ENCODE results near the gene PHB1.

The PHB1 gene

DNA sequence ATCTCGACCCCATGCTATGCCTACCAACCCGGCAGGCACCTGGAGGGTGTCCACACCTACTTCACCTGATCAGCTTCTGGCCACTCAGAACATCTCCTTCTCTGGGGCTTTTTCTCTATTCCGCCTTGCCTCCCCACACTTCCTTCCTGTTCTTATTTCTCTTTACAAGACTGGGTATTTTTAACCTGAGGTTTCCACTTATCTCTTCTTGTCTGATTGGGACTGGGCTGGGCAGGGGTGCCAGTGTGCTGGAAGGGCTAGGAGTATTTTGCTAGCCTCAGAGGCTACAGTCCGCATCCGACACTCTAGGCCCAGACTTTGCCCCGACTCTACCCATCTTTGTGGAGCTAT, 26.4 kb downstream of the PHB1 start:
- Histone ChIP-seq H3K27ac (no peak overlapping the region), H3K36me3 (no peaks in the 10 kb centered on the region), H3K4me3 (ENCODE audit: low read depth, low read length) (no peak overlapping the region), H3K9me3 (ENCODE audit: severe bottlenecking) (no peaks in the 10 kb centered on the region), H3K27me3 (ENCODE audit: insufficient read depth, low read depth, severe bottlenecking) (no peaks in the 10 kb centered on the region)
- no peak for DNase-seq
- TF ChIP-seq, protein P1, sequence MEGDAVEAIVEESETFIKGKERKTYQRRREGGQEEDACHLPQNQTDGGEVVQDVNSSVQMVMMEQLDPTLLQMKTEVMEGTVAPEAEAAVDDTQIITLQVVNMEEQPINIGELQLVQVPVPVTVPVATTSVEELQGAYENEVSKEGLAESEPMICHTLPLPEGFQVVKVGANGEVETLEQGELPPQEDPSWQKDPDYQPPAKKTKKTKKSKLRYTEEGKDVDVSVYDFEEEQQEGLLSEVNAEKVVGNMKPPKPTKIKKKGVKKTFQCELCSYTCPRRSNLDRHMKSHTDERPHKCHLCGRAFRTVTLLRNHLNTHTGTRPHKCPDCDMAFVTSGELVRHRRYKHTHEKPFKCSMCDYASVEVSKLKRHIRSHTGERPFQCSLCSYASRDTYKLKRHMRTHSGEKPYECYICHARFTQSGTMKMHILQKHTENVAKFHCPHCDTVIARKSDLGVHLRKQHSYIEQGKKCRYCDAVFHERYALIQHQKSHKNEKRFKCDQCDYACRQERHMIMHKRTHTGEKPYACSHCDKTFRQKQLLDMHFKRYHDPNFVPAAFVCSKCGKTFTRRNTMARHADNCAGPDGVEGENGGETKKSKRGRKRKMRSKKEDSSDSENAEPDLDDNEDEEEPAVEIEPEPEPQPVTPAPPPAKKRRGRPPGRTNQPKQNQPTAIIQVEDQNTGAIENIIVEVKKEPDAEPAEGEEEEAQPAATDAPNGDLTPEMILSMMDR (IDR thresholded peaks at IDR 0.05; ENCODE audit: low read depth, low read length) = no peak

DNA sequence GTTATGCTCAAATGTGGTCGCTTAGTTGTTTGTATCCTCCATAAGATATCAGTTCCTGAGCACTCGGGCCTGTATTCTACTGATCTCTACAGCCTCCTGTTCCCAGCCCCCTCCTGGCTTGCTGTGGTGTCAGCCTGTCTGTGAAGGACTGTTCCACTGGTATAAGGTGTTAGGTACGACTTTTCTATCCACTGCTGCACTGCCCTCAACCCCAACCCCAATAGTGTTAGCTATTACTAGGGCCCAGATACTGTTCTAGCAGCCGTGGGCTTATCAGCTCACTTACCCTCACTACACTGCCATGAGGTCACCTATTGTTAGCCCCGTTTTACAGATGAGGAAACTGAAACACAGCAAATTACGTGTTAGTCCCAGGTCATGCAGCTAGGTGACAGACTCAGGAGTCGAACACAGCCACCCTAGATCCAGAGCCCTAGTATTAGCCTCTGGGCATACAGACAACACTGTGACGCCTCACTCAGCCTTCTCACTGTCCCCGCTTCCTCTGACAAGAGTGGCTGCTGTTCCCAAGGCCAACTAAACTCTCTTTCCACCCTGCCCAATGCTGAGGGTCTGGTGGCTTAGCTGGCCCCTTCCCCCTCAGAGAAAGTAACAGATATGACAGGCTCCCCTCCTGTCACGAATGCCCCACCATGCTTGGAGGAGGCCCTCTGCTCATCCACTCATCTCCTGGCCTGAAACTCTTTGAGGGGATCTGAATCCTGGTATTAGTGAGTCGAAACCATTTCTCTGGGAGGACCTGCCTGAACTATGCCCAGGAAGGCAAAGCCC, 27.0 kb downstream of the PHB1 start:
- Histone ChIP-seq H3K4me3 (ENCODE audit: low read depth, low read length) (no peak overlapping the region), H3K36me3 (no peaks in the 10 kb centered on the region), H3K27ac (no peak overlapping the region), H3K9me3 (ENCODE audit: severe bottlenecking) (no peaks in the 10 kb centered on the region), H3K27me3 (ENCODE audit: insufficient read depth, low read depth, severe bottlenecking) (no peaks in the 10 kb centered on the region)
- TF ChIP-seq, protein P1 (IDR thresholded peaks at IDR 0.05; ENCODE audit: low read depth, low read length) = no peak
- no peak for DNase-seq

DNA sequence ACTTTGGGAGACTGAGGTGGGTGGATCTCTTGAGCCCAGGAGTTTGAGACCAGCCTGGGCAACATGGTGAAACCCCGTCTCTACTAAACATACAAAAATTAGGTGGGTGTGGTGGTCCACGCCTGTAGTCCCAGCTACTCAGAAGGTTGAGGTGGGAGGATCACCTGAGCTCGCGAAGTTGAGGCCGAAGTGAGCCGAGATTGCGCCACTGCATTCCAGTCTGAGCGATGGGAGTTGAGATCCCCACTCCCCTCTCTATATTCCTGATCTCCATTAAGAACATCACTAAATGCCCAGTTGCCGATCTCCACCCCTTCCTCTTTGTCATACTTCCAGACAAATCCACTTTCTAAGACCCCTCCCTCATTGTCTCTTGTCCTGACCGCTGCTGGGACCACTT, 28.3 kb downstream of the PHB1 start:
- H3K36me3 ChIP-seq = no peaks in the 10 kb centered on the region
- no peak overlapping the region for H3K4me3 ChIP-seq (ENCODE audit: low read depth, low read length)
- no peak for DNase-seq
- H3K27ac ChIP-seq = no peak overlapping the region
- no peaks in the 10 kb centered on the region for H3K9me3 ChIP-seq (ENCODE audit: severe bottlenecking)
- TF ChIP-seq, protein P1 (IDR thresholded peaks at IDR 0.05; ENCODE audit: low read depth, low read length) = no peak
- no peaks in the 10 kb centered on the region for H3K27me3 ChIP-seq (ENCODE audit: insufficient read depth, low read depth, severe bottlenecking)

DNA sequence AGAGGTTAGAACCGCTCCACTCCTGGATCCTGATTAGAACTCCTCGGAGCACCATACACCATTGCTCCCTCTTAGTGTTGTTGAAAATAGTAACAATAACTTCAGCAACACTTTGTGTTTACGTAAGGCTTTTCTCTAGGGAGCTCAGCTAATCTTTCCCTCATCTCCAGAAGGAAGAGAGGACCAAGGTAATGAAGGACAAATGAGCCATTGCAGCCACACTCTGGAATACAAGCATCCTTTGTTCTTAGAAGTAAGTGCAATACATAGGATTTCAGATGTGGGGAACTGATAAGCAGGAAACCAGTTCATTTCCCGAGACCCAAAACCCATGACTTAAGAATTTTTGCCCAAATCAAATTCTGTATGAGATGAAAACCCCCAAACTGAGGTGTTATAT, 29.7 kb downstream of the PHB1 start:
- Histone ChIP-seq H3K27me3 (ENCODE audit: insufficient read depth, low read depth, severe bottlenecking) (no peaks in the 10 kb centered on the region), H3K9me3 (ENCODE audit: severe bottlenecking) (peaks cover 1% of the 10 kb centered on the region), H3K36me3 (no peaks in the 10 kb centered on the region), H3K27ac (no peak overlapping the region), H3K4me3 (ENCODE audit: low read depth, low read length) (no peak overlapping the region)
- TF ChIP-seq, protein P1 (IDR thresholded peaks at IDR 0.05; ENCODE audit: low read depth, low read length) = no peak
- no peak for DNase-seq

DNA sequence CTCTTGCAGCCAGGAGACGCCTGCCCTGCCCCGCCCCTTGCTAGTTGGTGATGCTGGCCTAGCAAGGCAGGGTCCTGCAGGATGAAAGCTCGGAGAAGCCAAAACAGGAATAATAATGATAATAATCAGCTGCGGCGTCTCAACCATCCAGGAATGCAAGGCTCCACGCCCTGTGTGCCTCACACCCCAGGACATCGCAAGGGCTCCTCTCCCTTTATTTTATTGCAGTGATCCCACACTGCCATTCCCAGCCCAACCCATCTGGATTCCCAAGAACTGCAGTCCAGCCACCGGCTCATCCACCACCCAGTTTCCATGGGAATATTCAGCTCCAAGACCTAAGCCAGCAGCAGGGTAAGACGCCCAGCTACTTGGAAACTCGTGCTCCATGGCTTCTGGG, 31.6 kb downstream of the PHB1 start:
- Histone ChIP-seq H3K9me3 (ENCODE audit: severe bottlenecking) (peaks cover 9% of the 10 kb centered on the region), H3K27me3 (ENCODE audit: insufficient read depth, low read depth, severe bottlenecking) (no peaks in the 10 kb centered on the region), H3K27ac (no peak overlapping the region), H3K4me3 (ENCODE audit: low read depth, low read length) (no peak overlapping the region), H3K36me3 (no peaks in the 10 kb centered on the region)
- TF ChIP-seq, protein P1 (IDR thresholded peaks at IDR 0.05; ENCODE audit: low read depth, low read length) = no peak
- no peak for DNase-seq

DNA sequence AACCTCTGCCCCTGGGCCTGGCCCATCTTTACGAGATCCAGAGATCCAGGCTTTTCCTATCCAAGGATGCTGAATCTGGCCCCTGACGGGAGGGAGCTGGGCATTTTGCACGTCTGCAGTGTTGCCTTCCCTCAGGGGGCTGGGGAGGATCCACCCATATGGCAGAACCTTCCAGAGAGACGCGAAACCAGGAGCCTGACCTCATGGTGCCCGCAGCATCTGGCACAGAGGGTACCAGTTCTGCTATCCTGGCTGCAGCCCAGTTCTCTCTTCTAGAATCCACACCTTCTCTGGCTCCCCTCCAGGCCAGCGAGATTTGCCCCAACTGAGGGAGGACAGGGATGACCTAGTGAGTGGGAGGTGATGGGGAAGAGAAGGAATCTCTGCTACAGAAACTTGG, 32.1 kb downstream of the PHB1 start:
- Histone ChIP-seq H3K36me3 (no peaks in the 10 kb centered on the region), H3K27ac (no peak overlapping the region), H3K27me3 (ENCODE audit: insufficient read depth, low read depth, severe bottlenecking) (no peaks in the 10 kb centered on the region), H3K9me3 (ENCODE audit: severe bottlenecking) (peaks cover 9% of the 10 kb centered on the region), H3K4me3 (ENCODE audit: low read depth, low read length) (no peak overlapping the region)
- TF ChIP-seq, protein P1 (IDR thresholded peaks at IDR 0.05; ENCODE audit: low read depth, low read length) = no peak
- DNase-seq = no peak

All from WERI-Rb-1 (cell line).